Keratinocyte (primary cell): ENCODE results near the gene ROR2. TPM values are rescaled to one million over a fixed set of nuclear protein-coding genes. Genes with fewer than 3 reads are reported as not detected.

Source experiments
- DNase-seq: peaks from one replicate; pipeline ENCODE4 v3.0.0-alpha.2; 2011; ENCODE audit warnings: low read depth, missing footprints, low spot score
- FAIRE-seq: peaks from 2 replicates; lab custom pipeline; 2011; peaks lifted over from hg19 to GRCh38; lab: Jason Lieb, UNC
- H2AFZ ChIP-seq: 2 replicates; pipeline ENCODE4 v1.6.0; 2012; ENCODE audit warnings: low read length, control low read depth, inconsistent platforms; ENCODE audit not compliant: control insufficient read depth
- H3K27ac ChIP-seq: 2 replicates; pipeline ENCODE4 v1.5.1; 2011; ENCODE audit warnings: low read length; ENCODE audit not compliant: control insufficient read depth, insufficient read depth
- H3K27me3 ChIP-seq: 3 replicates; pipeline ENCODE4 v1.6.0; 2011; ENCODE audit warnings: low read length; ENCODE audit not compliant: control insufficient read depth, insufficient read depth; ENCODE audit errors: extremely low read depth
- H3K36me3 ChIP-seq, 2 experiments: 2 replicates in 1 of 2; 3 replicates in 1 of 2; pipeline ENCODE4 v1.5.1; 2011; ENCODE audit warnings: low read length in 2 of 2, mild to moderate bottlenecking in 1 of 2; ENCODE audit not compliant: control insufficient read depth in 2 of 2, insufficient read depth in 2 of 2; ENCODE audit errors: extremely low read depth in 1 of 2
- H3K4me1 ChIP-seq: 3 replicates; pipeline ENCODE4 v1.5.1; 2011; ENCODE audit warnings: low read length; ENCODE audit not compliant: control insufficient read depth, insufficient read depth; ENCODE audit errors: extremely low read depth
- H3K4me2 ChIP-seq: 3 replicates; pipeline ENCODE4 v1.6.0; 2011; ENCODE audit warnings: low read depth, low read length; ENCODE audit not compliant: control insufficient read depth, insufficient read depth; ENCODE audit errors: extremely low read depth
- H3K4me3 ChIP-seq, 3 experiments: fragments of 200-600 bp in 1 of 3; sonication (generic) in 1 of 3; 2 replicates in 2 of 3; 3 replicates in 1 of 3; pipeline ENCODE4 v1.5.1; 2011 to 2016; ENCODE audit warnings: low read length in 3 of 3, mild to moderate bottlenecking in 3 of 3, control low read depth in 2 of 3, inconsistent platforms in 1 of 3, low read depth in 1 of 3, mixed read lengths in 1 of 3, mixed run types in 1 of 3, moderate library complexity in 1 of 3; ENCODE audit not compliant: control insufficient read depth in 2 of 3, insufficient read depth in 2 of 3; ENCODE audit errors: extremely low read depth in 1 of 3
- H3K79me2 ChIP-seq: 2 replicates; pipeline ENCODE4 v1.6.0; 2012; ENCODE audit warnings: low read length; ENCODE audit not compliant: control insufficient read depth, insufficient read depth
- H3K9ac ChIP-seq: 3 replicates; pipeline ENCODE4 v1.6.0; 2011; ENCODE audit warnings: low read length; ENCODE audit not compliant: control insufficient read depth, insufficient read depth; ENCODE audit errors: extremely low read depth
- H3K9me1 ChIP-seq: 3 replicates; pipeline ENCODE4 v1.6.0; 2011; ENCODE audit warnings: low read length; ENCODE audit not compliant: control insufficient read depth, insufficient read depth; ENCODE audit errors: extremely low read depth
- H3K9me3 ChIP-seq: 2 replicates; pipeline ENCODE4 v1.5.1; 2012; ENCODE audit warnings: low read depth, low read length; ENCODE audit not compliant: control insufficient read depth
- H4K20me1 ChIP-seq: 3 replicates; pipeline ENCODE4 v1.6.0; 2011; ENCODE audit warnings: low read length; ENCODE audit not compliant: control insufficient read depth, insufficient read depth; ENCODE audit errors: extremely low read depth
- EZH2 ChIP-seq: IDR thresholded peaks from one replicate; pipeline ENCODE4 v1.6.1; 2012; ENCODE audit warnings: inconsistent platforms, mild to moderate bottlenecking, low read length, moderate library complexity
- dilution Hi-C: fragments of 300-500 bp; cut with MboI; formaldehyde crosslinking; loops from one replicate; pipeline ENCODE4 v1.7.0; 2020; ENCODE audit warnings: low sequenced_read_pairs; ENCODE audit not compliant: extremely low pct_ligation_motif_present
- polyA plus RNA-seq, 5 experiments: library from polyadenylated mRNA; depleted of rRNA in 3 of 5; stranded (reverse) in 3 of 5; stranded (forward) in 1 of 5; unstranded in 1 of 5; fragments of >200 nt; gene quantifications; 1 replicate in 1 of 5; 2 replicates in 3 of 5; 3 replicates in 1 of 5; pipeline versions ENCODE4 v1.2.1 to v1.2.3, GENCODE V29; 2011 to 2012; ENCODE audit warnings: missing spikeins in 2 of 5, low read depth in 1 of 5, low replicate concordance in 1 of 5
- TF ChIP-seq, protein P1 (sequence below), 3 experiments: IDR thresholded peaks in 1 of 3; conservative IDR thresholded peaks in 1 of 3; optimal IDR thresholded peaks in 1 of 3; 2 replicates in 2 of 3; 3 replicates in 1 of 3; pipeline versions ENCODE3 to v1.5.1; 2011; ENCODE audit warnings: low read length in 3 of 3, mild to moderate bottlenecking in 3 of 3, moderate library complexity in 2 of 3, control low read depth in 1 of 3, inconsistent platforms in 1 of 3; ENCODE audit not compliant: insufficient read depth in 2 of 3; ENCODE audit errors: extremely low read depth in 1 of 3

The ROR2 gene
- polyA plus RNA-seq, 1 donor (not counting 4 experiments of a cell fraction or from before 2014, with no cell fraction given): 0.22 TPM

DNA sequence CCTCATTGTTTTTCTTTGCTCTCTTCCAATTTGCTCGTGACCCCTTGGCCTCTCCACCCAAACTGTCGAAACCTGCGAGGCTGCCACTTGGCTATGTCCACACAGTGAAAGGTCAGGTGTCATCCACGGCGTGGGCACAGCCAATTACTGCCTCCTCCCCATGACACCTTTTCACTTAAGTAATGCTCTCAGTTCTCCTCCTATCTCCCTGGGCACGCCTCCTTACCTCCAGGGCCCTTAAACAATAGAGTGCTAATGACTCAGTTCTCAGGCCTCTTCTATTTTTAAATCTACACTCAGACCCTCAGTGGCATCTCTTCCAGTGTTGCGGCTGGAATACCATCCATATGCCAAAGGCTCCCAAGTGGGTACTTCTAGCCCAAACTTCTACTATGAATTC lies 256.8 kb downstream of the ROR2 start:
- no peaks in the 10 kb centered on the region for H3K79me2 ChIP-seq
- no peaks in the 10 kb centered on the region for H3K36me3 ChIP-seq
- H3K27me3 ChIP-seq: peaks cover 5% of the 10 kb centered on the region
- H3K27ac ChIP-seq: no peak overlapping the region
- no peak overlapping the region for H3K4me2 ChIP-seq
- H3K4me1 ChIP-seq: no peaks in the 10 kb centered on the region
- H2AFZ ChIP-seq: no peak overlapping the region
- H3K9ac ChIP-seq: no peak overlapping the region
- H3K9me1 ChIP-seq: no peaks in the 10 kb centered on the region
- H4K20me1 ChIP-seq: no peaks in the 10 kb centered on the region
- dilution Hi-C loops: no loop called here
- no peak for TF ChIP-seq EZH2
- TF ChIP-seq, protein P1, sequence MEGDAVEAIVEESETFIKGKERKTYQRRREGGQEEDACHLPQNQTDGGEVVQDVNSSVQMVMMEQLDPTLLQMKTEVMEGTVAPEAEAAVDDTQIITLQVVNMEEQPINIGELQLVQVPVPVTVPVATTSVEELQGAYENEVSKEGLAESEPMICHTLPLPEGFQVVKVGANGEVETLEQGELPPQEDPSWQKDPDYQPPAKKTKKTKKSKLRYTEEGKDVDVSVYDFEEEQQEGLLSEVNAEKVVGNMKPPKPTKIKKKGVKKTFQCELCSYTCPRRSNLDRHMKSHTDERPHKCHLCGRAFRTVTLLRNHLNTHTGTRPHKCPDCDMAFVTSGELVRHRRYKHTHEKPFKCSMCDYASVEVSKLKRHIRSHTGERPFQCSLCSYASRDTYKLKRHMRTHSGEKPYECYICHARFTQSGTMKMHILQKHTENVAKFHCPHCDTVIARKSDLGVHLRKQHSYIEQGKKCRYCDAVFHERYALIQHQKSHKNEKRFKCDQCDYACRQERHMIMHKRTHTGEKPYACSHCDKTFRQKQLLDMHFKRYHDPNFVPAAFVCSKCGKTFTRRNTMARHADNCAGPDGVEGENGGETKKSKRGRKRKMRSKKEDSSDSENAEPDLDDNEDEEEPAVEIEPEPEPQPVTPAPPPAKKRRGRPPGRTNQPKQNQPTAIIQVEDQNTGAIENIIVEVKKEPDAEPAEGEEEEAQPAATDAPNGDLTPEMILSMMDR (optimal IDR thresholded peaks at IDR 0.05 in 1 of 3, IDR thresholded peaks at IDR 0.05 in 1 of 3, conservative IDR thresholded peaks at IDR 0.05 in 1 of 3; ENCODE audit: extremely low read depth in 1 of 3, insufficient read depth in 2 of 3, low read length in 3 of 3): no peak
- no peak overlapping the region for H3K4me3 ChIP-seq
- FAIRE-seq (no peak), DNase-seq (no peak)
- no peaks in the 10 kb centered on the region for H3K9me3 ChIP-seq

DNA sequence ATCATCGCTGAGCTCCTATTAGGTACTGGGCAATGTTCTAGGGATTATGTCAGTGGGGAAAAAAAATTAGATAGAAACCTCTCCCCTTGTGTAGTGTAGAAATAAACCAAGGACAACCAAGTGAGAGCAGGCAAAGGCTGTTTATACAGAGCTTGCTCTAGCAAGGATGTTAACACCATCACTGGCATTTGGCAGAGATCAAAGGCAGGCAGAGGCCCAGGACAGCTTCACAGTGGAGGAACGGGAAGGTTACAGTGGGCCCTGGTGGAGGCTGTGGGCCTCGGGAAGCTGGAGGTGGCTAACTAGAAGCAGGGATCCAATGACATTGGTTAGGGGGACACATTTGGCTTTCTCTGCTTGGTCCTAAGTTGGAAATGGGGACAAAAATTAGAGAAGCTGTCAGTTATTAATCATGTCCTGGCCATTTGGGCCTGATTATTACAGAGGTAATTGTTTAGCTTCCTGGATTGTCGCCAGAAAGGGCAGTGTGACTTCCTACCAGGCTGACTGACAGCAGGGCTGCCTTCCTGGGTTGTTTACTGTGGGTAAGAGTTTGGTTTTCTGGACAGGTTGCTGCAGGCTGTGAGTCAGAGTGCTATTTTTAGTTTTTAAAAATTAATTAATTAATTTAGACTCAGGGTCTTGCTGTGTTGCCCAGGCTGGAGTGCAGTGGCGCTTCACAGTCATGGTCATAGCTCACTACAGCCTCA lies 259.3 kb downstream of the ROR2 start:
- H4K20me1 ChIP-seq: no peaks in the 10 kb centered on the region
- H3K36me3 ChIP-seq: no peaks in the 10 kb centered on the region
- no peak overlapping the region for H3K4me3 ChIP-seq
- no peak overlapping the region for H3K9ac ChIP-seq
- no peak overlapping the region for H3K4me2 ChIP-seq
- no peak for TF ChIP-seq EZH2
- TF ChIP-seq, protein P1 (optimal IDR thresholded peaks at IDR 0.05 in 1 of 3, IDR thresholded peaks at IDR 0.05 in 1 of 3, conservative IDR thresholded peaks at IDR 0.05 in 1 of 3; ENCODE audit: extremely low read depth in 1 of 3, insufficient read depth in 2 of 3, low read length in 3 of 3): no peak
- no peaks in the 10 kb centered on the region for H3K79me2 ChIP-seq
- DNase-seq: no peak
- H3K9me1 ChIP-seq: no peaks in the 10 kb centered on the region
- dilution Hi-C loops: no loop called here
- H3K9me3 ChIP-seq: no peaks in the 10 kb centered on the region
- no peak overlapping the region for H2AFZ ChIP-seq
- H3K27me3 ChIP-seq: peaks cover 5% of the 10 kb centered on the region
- H3K4me1 ChIP-seq: no peaks in the 10 kb centered on the region
- no peak for FAIRE-seq
- H3K27ac ChIP-seq: no peak overlapping the region
